RWPE1 (cell line): ENCODE measurements around the gene PKP2.

Source experiments
- CTCF ChIA-PET: fragments of 350-600 bp; sonication (Branson Sonifier 250); formaldehyde crosslinking; extraction: SDS; loops from one replicate; lab custom pipeline; 2021; lab: Yijun Ruan, JAX
- POLR2A ChIA-PET: fragments of 400-600 bp; formaldehyde crosslinking; extraction: SDS; loops from one replicate; lab custom pipeline; 2020; ENCODE audit warnings: antibody characterized with exemption; ENCODE audit not compliant: low non-redundant PET; lab: Yijun Ruan, JAX
- DNase-seq: peaks from one replicate; pipeline ENCODE4 v3.0.0; 2012; ENCODE audit warnings: low spot score
- H3K27ac ChIP-seq: fragments of 450-650 bp; 2 replicates; pipeline ENCODE4 v1.5.1; 2017
- CTCF ChIP-seq: fragments of 450-650 bp; conservative IDR thresholded peaks from 2 replicates; pipeline ENCODE4 v1.5.1; 2017; ENCODE audit warnings: low read depth, mild to moderate bottlenecking

The PKP2 gene

GRCh38 chr12:32891526-32891925, 5.1 kb downstream of the PKP2 start:
- TF ChIP-seq CTCF = no peak
- DNase-seq = no peak
- POLR2A ChIA-PET = no interaction called here
- CTCF ChIA-PET = no interaction called here
- no peak overlapping the region for H3K27ac ChIP-seq

- CTCF ChIA-PET = no interaction called here
- POLR2A ChIA-PET = no interaction called here
- peak; percentile 20 for DNase-seq
- H3K27ac ChIP-seq = no peak overlapping the region
- no peak for TF ChIP-seq CTCF
Observed at GRCh38 chr12:32889011-32889760, 7.4 kb downstream of the PKP2 start.

GRCh38 chr12:32887058-32887457, 9.5 kb downstream of the PKP2 start:
- TF ChIP-seq CTCF = no peak
- CTCF ChIA-PET = no interaction called here
- no peak overlapping the region for H3K27ac ChIP-seq
- no peak for DNase-seq
- POLR2A ChIA-PET = interaction anchor here (0.6 kb wide), 1 partner anchor 133 kb away, joined by 5 read pairs; no protein-coding TSS in a partner anchor

- H3K27ac ChIP-seq = no peak overlapping the region
- ChIA-PET POLR2A (no interaction called here), CTCF (interaction anchor here (0.8 kb wide), 1 partner anchor 51 kb away, joined by 3 read pairs; no protein-coding TSS in a partner anchor)
- DNase-seq = no peak
- no peak for TF ChIP-seq CTCF
Observed at GRCh38 chr12:32885831-32886230, 10.7 kb downstream of the PKP2 start.

- POLR2A ChIA-PET = no interaction called here
- no peak for TF ChIP-seq CTCF
- H3K27ac ChIP-seq = no peak overlapping the region
- CTCF ChIA-PET = no interaction called here
- no peak for DNase-seq
Observed at GRCh38 chr12:32884962-32885361, 11.6 kb downstream of the PKP2 start.

- no peak for DNase-seq
- CTCF ChIA-PET = interaction anchor here (0.6 kb wide), 1 partner anchor 127 kb away, joined by 5 read pairs; no protein-coding TSS in a partner anchor
- POLR2A ChIA-PET = no interaction called here
- no peak overlapping the region for H3K27ac ChIP-seq
- no peak for TF ChIP-seq CTCF
Observed at GRCh38 chr12:32881702-32882101, 14.9 kb downstream of the PKP2 start.
